NCI-H1930 (cell line): ENCODE results near the gene TPST2.
A peak's percentile ranks its signal among the peaks of the same experiment; 100 is the strongest.

Experiments used
- DNase-seq, 2 experiments: peaks; one replicate each; lab custom pipeline; 2025; lab: John Stamatoyannopoulos, UW

Gene TPST2

DNA sequence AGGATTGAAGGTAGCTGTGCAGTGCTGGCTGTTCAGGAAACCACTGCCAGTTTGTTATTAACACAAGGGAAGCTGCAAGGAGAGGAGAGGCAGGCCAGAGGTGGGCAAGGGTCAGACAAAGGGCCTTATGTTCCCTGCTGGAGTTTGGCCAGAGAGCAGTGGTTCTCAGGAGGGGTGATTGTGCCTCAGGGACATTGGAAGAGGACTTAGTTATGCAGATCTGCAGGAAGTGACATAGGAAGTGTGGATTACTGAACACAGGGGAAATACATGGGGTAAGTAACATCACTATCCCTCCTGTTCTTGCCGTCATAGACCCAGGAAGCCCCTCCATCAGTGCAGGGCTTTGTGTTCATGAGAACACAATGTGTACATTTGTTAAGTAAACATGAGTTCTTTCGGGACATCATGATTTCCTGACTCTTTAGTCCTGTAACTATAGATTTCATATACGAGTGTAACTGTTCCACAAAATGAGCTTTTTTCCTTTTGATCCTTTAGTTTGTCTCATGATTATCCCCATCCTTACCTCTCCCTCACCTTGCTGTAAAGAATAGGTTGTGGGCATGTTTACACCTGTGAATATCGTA lies 100.4 kb downstream of the TPST2 start:
- DNase-seq, result no peak

DNA sequence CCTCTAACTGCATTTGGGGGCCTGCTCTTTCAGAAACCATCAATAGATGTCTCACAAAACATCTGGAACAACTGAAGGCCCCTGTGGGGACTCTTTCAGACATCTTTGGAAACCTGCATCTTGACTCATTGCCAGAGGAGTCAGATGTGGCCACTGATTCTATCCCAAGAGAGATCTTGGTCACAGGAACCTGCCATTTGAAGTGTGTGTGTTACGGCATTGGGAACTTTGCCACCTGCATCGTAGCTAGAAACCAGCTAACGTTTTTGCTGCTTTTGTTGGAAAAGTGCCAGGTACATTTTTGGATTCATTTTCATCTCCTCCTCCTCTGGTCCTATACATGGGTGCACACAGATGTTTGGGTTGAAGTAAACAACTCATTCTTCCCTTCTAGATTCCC lies 101.9 kb downstream of the TPST2 start:
- DNase-seq, result no peak

DNA sequence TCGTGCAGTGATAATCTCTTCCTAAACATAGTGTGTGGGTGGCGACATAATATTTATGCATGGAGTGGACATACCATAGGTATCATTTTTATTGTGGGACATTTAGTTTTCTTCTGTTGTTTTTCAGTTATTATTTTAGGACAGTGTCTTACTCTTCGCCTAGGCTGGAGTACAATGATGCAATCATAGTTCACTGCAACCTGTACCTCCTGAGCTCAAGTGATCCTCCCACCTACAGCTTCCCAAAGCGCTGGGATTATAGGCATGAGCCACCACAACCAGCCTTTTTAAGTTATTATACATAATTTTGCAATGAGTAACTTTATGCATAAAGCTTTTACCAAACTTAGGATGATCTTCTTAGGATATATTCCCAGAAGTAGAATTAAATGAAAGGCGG lies 103.5 kb downstream of the TPST2 start:
- DNase-seq, result no peak

DNA sequence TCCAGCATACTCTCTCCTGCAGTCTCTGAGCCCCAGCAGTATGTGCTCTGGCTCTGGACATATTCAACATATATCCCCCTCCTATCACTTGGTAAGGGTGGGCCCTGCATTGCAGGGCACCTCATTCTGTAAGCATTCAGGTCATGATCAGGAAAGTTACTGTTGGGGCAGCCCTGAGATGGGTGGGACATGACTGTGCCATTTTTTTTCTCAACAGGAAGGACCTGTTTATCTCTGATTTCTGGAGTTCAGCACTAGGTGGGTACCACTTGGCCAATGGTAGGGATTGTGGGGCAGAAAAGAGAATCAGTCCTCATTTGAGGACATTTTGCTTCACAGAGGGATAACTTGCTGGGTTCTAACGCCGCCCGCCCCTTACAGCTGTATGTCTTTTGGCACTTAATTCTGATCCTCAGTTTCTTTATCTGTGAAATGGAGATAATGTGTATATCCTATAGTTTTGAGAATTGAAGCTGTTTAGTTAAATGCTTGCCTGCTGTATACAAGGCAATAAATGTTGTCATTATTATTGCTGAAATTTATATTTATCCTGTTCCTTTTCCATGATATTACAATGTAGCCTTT lies 104.0 kb downstream of the TPST2 start:
- DNase-seq, result no peak

DNA sequence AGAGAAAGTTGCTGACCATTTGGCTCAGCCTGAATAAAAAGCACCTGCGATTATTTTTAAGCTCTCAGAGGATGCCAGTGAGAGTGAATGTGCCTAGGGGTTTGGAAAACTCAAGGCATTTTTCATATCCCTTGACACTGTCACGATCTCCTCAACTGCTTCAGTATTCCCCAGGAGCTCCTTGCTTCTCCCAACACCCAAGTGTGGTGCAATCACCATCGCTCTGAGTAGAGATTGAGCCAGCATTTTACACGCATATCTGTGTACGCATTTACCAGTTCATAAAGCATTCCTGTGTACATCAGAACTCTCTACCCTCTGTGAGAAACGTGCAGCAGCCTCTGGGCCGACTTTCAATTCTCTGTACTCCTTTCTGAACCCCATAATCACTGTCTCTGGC lies 104.9 kb downstream of the TPST2 start:
- DNase-seq, result no peak

DNA sequence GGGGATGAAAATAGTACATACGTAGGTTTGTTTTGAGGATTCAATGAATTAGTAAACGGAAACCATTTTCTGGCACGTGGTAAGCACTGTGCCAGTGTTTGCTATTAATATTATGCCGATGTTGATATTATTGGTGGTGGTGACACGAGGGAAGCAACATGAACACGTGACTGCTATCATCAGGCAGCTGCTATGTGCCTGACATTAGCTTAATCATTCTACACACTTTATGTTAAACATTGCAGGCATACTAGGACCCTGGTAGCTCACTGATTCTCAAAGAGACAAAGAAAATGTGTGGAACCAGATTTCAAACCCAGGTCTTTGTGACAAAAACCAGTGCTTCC lies 105.6 kb downstream of the TPST2 start:
- no peak for DNase-seq

DNA sequence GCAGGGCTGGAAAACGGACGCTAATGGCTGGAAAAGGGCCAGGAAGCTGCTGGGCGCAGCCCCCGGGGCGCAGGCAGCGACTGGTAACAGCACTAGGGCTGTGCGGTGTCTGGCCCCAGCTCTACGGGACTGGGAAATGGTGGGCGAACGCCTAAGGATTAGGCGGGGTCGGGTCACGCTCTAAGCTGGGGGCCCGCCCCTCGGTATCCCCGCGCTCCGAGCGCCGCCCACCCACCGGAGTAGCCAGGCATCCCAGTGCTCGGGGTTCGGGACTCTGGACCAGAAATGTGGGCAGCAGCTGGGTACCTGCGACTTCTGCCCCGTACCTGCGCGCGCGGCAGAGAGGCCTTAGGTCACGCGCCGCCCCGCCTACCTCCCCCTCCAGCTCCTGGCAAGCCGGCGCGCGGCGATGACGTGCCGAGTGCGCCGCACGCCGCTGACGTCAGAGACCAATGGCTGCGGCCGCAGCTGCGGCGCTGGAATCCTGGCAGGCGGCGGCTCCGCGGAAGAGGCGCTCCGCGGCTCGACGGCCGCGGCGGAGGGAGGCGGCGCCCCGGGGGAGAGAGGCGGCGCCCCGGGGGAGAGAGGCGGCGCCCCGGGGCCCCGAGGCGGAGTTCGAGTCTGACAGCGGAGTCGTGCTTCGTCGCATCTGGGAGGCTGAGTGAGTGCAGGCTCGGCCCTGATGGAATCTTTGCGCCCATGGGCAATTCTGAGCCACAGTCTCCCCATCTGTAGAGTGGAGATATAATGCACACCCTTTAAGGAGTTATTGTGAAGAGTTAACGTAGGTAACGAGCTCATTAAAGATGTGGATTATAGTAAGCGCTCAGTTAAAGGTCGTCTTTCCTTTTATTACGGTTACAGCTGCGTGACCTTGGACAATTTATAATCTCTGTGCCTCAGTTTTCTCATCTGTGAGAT lies 106.2 kb downstream of the TPST2 start, which contains the start of the genes HPS4 and SRRD:
Gene HPS4, minus strand, starts transcription at position 345 of the 921 bp plus-strand sequence. CDS start 2,021 bp downstream, outside the sequence.
Gene SRRD, plus strand, starts transcription at position 439 of the 921 bp plus-strand sequence. Its CDS starts 14 bp downstream, at position 453.
- DNase-seq, result peak; percentile 73 to 90

DNA sequence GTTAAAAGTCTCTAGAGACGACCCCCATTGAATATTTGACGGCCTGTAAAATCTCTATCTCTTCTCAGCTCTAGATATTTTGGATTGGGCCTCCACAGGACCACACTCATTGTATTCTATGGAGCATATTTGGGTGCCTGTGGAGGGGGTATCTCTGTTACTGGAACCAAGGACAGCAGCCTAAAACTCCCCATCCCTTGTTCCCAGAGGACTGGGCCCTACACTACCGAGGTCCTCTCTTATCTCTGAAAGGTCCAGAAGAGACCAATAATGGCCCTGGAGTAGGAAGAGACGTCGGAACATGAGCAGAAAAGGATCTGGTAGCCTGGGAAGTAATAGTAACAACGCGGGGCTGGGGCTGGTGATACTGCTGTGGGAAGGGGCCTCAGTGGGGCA lies 106.9 kb downstream of the TPST2 start:
- DNase-seq, result no peak

DNA sequence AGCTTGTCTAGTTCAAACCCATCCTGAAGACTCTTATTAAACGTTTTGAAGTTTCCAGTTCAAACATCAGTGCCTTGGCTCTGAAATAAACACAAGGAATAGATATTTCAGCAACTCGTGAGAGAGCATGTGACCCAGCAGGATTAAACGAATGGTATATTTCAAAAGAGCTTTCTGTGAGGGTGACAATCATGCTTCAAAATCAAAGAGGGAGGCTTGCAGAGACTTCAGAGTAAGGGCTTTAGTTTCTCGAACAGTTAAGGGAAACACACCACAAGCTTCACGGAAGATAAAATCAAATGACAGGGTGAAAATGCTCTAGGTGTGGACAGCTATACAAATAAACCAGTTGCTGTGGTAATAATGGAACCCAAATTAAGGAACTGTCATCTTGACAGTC lies 107.8 kb downstream of the TPST2 start:
- no peak for DNase-seq

DNA sequence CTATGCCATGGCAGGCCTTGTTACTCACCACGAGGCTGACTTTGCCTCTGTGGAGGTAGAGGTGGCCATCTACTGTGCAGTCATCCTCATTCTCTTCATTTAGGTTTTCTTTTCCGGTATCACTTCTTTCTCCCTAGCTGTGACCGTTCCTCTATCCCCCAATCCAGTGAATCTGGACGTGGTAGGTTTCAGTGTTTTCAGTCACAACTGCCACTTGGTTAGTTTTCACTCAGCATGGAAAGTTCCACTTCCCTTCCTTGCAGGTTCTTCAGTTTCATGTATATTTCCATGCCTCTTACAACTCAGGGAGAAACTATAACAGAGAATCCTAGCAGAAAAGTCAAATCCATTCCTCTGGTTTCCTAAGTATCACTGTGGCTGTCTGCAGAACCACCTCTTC lies 108.2 kb downstream of the TPST2 start:
- no peak for DNase-seq

DNA sequence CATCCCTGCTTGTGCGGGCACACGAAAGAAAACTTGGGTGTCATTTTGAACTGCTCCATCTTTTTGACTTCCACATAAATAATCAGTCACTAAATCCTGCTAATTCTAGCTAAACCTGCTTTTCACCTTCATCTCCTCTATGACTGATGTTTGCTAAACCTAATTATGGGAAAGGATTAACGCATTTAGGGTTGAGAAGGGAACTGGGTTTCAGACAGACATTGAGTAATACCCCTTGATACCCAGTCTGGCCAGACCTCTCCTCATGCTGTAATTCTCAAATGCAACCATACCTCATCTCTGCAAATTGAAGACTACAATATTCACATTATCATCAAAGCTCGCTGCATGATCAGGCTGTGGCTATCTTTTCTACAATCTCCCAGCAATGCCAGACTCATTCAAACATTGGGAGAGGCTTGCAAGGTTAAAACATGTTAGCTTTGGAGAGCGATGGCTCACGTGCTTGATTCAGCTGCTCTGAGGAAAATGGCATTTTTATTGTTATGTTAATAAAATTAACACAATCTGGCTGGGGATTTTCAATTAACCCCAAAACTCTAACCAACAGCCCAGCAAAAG lies 108.7 kb downstream of the TPST2 start:
- DNase-seq, result no peak

DNA sequence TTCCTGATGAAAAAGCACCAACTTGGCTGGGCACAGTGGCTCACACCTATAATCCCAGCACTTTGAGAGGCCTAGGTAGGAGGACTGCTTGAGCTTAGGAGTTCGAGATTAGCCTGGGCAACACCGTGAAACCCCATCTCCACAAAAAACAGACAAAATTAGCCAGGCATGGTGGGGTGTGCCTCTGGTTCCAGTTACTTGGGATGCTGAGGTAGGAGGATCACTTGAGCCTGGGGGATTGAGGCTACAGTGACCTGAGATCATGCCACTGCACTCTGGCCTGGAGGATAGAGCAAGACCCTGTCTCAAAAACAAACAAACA lies 109.4 kb downstream of the TPST2 start:
- no peak for DNase-seq

DNA sequence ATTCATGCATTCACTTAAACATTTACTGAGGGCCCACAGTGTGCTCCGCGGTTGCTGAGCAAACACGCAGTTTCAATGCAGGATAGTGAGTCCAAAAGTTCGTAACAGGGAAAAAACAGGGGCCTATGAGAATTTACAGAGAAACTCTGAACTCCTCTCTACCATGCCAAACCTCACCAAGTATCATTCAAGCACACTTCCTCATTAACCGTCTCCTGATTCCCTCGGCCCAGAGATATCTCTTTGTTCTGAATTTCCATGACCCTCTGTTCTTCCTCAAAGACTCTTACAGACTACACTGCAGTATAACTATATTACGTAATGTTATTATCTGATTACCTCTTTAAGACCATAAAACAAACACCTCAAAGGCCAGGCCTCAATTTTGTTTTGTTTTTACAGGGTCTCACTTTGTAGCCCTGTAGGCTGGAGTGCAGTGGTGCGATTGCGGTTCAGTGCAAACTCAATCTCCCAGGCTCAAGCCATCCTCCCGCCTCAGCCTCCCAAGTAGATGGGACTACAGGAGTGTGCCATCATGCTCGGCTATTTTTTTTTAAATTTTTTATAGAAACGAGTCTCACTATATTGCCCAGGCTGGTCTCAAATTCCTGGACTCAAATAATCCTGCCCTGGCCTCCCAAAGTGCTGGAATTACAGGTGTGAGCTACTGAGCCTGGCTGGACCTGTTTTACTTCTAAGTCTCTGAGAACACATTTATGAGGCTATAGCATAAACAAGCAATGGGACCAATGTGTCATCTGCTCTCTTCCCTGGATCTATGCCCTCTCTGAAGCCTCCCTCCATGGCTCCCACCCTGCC lies 109.9 kb downstream of the TPST2 start:
- no peak for DNase-seq

DNA sequence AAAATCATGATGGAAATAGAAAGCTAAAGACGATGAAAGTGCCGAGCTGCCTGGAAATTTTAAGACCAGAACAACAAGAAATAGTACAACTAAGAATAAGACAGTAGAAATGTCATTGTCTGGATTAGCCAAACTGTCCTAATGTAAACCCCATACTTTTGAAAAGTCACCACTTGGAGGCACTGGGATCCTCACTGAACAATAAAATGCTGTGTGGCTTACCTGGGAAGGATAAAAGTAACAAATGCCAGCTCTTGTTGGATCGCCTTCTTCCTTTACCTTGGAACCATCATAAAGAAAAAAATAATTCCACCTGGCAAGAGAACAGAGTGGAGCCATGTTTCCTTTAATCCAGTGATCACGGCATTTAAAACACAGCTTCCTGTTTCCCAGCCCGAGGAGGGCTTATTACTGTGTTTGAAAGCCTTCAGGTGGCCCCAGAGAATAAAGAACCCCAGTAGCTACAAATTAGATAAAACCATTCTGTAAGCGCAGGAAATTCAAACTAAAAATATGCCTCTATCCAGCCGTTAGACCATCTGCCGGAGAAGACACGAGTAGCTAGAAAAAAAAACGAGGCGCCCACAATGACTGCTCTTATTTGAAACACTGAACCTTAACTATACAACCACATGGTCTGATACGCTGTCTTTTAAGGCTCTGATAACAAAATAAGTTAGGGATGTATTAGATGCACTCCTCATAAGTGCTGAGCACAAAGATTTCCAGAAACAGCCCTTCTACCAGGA lies 110.7 kb downstream of the TPST2 start:
- no peak for DNase-seq

DNA sequence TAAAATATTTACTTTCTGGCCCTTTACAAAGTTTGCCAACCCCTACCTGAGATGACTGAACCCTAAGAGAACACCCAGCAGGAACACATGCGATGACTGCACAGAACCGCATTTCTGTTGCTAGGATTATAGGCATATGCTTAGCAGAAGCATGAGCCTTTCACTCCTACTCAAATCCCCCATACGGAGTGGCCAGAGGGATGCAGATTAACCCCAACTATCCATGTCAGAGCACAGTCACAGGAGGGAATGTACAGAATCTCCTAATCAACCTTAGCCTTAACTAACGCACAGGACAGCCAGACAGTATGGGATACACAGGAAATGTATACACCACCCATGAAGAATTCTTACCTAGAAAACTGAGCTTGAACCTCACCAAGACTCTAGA lies 112.6 kb downstream of the TPST2 start:
- no peak for DNase-seq

DNA sequence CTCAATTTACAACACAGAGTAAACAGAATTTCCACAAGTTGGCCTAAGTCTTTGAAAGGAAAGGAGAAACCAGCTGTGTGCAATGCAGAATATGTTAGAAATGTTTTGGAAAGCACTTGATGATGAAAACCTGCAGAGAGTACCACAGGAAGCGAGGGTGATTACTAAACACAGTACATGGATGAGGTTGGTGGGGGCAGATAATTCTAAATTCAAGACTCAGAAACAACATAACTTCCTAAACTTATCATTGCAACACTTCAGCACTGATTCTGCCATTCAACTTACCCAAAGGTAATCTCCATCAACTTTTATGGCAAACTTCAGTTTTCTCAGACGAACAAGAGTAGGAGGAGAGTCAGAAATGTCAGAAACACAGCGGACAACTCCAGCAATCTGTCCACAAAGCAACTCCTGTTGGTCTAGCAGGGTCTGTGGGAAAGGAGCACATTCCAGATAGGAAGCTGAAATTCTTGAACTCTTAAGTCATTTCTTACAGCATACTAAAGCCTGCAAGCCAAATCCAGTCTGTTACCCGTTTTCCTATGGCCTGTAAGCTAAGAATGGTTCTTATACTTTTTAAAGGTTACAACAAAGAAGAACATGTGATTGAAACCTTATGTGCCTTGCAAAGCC lies 113.1 kb downstream of the TPST2 start:
- no peak for DNase-seq

DNA sequence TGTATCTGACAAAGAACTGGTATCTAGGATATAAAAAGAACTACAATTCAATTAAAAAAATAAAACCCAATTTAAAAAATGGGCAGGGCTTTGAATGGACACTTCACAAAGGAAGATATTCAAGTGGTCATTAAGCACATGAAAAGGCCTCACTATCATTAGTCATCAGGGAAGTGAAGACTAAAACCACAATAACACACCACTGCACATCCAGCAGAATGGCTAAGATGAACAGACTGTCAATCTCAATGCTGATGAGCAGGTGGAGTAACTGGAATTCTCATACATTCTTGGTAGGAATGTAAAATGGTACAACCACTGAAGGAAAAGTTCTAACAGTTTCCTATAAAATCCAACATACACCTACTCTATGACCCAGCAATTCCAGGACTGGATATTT lies 115.2 kb downstream of the TPST2 start:
- DNase-seq, result no peak
